ENCODE results near the gene TDRD9. TPM values are rescaled to one million over a fixed set of nuclear protein-coding genes. Genes with fewer than 3 reads are reported as not detected.

TDRD9 gene
- total RNA-seq, 6 experiments from 2014 or later = 0.31 to 0.86 (median 0.43) TPM; not detected in 1

DNA sequence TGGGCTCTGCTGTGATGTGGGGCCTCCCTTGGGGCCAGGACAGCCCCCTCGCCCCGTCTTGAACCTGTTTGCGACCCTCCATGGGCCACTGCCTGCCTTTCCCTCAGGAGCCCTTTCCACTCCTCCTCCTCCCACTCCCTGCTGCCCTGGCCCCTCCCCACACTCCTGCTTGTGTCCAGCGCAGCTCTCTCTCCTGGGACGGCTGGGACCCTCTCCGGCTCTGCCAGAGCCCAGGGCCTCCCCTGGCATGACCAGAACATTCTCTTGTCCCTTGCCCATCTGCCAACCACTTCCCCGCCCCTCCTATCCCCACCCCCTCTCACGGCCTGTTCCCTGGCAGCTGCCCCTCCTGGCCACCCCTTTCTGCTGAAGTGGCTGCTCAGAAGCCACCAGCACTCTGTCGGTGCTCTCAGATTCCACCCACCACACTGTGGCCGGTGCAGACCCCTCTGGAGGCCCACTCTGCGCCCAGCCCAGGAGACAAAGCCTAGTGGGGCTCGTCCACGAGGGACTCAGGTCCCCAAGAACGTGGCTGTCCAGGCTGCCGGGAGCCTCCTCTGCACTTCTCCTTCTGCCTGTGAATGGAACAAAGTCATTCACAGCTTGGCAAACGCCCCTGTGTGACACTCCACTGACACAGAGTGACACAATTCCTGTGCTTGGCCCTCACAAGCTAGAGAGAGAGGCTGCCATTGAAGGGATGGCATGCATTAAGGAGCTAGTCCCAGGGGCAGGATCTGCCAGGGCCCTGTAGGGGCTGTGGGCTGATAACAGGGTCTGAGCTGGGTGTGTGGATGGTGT, 158.6 kb downstream of the TDRD9 start:
- Histone ChIP-seq H3K27ac (peak overlapping the region; percentile 70 to 99 (median 89)), H3K36me3 (no peaks in the 10 kb centered on the region), H3K27me3 (no peaks in the 10 kb centered on the region), H3K9me3 (no peaks in the 10 kb centered on the region), H3K4me1 (peaks cover 0 to 67% (median 25%) of the 10 kb centered on the region in 4 donors), H3K4me3 (peak overlapping the region; percentile 50 to 92 (median 70))
- DNase-seq = peak; percentile 59 to 83 (median 77)
- TF ChIP-seq CTCF (IDR thresholded peaks at IDR 0.05) (no peak), POLR2A (IDR thresholded peaks at IDR 0.05) (peak; percentile 72)
- intact Hi-C loops (cut with DNase I) = no loop called here
- 30% methylated on average over 13 of the region's 16 CpGs for WGBS (ENCODE audit: insufficient coverage, low coverage, low lambda C conversion rate, missing lambda C conversion rate)
- ATAC-seq = peak; percentile 20 to 37 (median 28)

DNA sequence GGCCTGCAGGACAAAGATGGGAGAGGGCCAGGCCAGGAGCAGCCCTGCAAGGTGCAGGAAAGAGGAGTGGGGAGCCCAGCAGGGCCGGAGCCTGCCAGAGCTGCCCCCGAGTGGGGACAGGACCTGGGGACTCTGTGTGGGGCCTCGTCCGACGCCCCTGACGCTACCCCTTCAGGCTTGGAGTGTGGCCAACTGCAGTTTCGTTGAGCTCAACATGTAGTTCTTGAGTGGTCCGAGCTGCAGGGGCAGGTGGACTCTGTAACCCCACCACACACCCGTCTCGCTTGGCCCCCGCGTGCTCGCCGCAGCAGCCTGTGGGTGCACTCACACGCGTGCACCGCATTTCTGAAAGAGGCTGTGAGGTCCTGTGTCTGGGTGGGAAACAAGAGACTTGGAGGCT, 159.2 kb downstream of the TDRD9 start:
- Histone ChIP-seq H3K36me3 (no peaks in the 10 kb centered on the region), H3K27me3 (no peaks in the 10 kb centered on the region), H3K27ac (peak overlapping the region; percentile 70 to 99 (median 89)), H3K4me3 (peak overlapping the region; percentile 50 to 92 (median 70)), H3K4me1 (peaks cover 0 to 66% (median 24%) of the 10 kb centered on the region in 4 donors), H3K9me3 (no peaks in the 10 kb centered on the region)
- DNase-seq (peak in 2 of 3 donors; percentile 25 to 54), ATAC-seq (no peak)
- WGBS (ENCODE audit: insufficient coverage, low coverage, low lambda C conversion rate, missing lambda C conversion rate) = 41% methylated on average over 3 of the region's 17 CpGs
- intact Hi-C loops (cut with DNase I) = no loop called here
- TF ChIP-seq POLR2A (IDR thresholded peaks at IDR 0.05) = no peak
- TF ChIP-seq CTCF (IDR thresholded peaks at IDR 0.05) = no peak

DNA sequence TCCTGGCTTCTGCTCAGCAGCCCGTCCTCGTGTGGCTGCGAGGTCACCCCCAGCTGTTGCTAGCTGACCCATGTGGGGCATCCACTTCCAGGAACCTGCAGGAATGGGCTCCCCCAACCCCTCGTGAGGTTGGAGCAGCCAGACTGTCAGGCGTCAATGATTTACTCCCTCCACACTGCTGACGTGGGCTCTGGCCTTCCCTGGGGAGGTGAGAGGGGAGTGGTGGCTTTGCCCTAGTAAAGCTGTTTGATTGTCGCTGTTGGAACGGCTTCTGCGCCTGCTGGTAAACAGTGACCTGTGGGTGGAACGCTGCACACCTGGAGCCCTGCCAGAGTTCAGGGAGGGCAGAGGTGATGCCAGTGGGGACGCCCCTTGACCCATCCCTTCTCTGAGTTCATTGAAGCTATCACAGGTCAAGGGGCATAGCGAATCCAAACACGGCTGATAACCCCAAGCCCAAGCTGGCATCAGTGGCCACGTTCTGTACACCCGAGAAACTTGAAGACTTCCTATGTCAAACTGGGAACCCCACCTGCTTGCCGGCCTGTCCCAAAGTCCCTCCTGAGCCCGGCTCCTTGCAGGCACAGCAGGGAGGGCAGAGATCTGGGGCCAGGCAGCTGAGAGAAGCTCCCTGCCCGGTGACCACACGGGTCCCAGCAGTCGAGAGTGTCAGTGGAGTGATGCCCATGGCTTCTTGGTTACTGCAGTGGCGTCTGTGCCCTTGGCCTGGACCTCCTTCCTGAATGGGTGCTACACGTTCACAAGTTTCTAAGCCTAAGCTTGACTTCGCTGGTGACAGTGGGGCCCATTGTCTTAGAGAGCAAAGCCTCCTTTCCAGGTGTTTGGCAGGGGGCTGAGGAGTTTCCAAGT, 160.0 kb downstream of the TDRD9 start:
- peak overlapping the region; percentile 70 to 99 (median 89) for H3K27ac ChIP-seq
- ATAC-seq (peak; percentile 55 to 75 (median 71)), DNase-seq (peak; percentile 95 to 98 (median 97))

More for the DNA sequence above, 160.0 kb downstream of the TDRD9 start:
- intact Hi-C loops (cut with DNase I) = no loop called here
- WGBS (ENCODE audit: insufficient coverage, low coverage, low lambda C conversion rate, missing lambda C conversion rate) = no CpG with 5 or more reads among the region's 23 CpGs
- H3K36me3 ChIP-seq = no peaks in the 10 kb centered on the region
- no peaks in the 10 kb centered on the region for H3K27me3 ChIP-seq
- TF ChIP-seq CTCF (IDR thresholded peaks at IDR 0.05) (no peak), POLR2A (IDR thresholded peaks at IDR 0.05) (peak; percentile 37)
- no peaks in the 10 kb centered on the region for H3K9me3 ChIP-seq
- H3K4me1 ChIP-seq = peaks cover 0 to 59% (median 21%) of the 10 kb centered on the region in 4 donors
- peak overlapping the region; percentile 50 to 92 (median 70) for H3K4me3 ChIP-seq
